GM19193 (cell line): ENCODE measurements around the gene CRTC3.

ENCODE experiments used
- POLR2A ChIP-seq: IDR thresholded peaks from 4 replicates; pipeline ENCODE4 v1.6.1; 2011; ENCODE audit not compliant: insufficient read depth, insufficient read length; ENCODE audit errors: extremely low read depth

Gene CRTC3

GRCh38 chr15:90619939-90620338 lies 90.2 kb downstream of the CRTC3 start:
- no peak for TF ChIP-seq POLR2A

- no peak for TF ChIP-seq POLR2A
Measured at GRCh38 chr15:90620379-90621067, 90.8 kb downstream of the CRTC3 start.

GRCh38 chr15:90623854-90624253 lies 94.1 kb downstream of the CRTC3 start:
- TF ChIP-seq POLR2A, result no peak

GRCh38 chr15:90624278-90624981 lies 94.7 kb downstream of the CRTC3 start:
- no peak for TF ChIP-seq POLR2A

GRCh38 chr15:90625037-90625436 lies 95.3 kb downstream of the CRTC3 start:
- no peak for TF ChIP-seq POLR2A

- no peak for TF ChIP-seq POLR2A
Measured at GRCh38 chr15:90629217-90629616, 99.5 kb downstream of the CRTC3 start.

GRCh38 chr15:90633360-90633759 lies 103.6 kb downstream of the CRTC3 start:
- TF ChIP-seq POLR2A, result no peak

- TF ChIP-seq POLR2A, result no peak
Measured at GRCh38 chr15:90637693-90638092, 108.0 kb downstream of the CRTC3 start.

GRCh38 chr15:90638201-90638691 lies 108.5 kb downstream of the CRTC3 start:
- no peak for TF ChIP-seq POLR2A

GRCh38 chr15:90638963-90639362 lies 109.2 kb downstream of the CRTC3 start:
- TF ChIP-seq POLR2A, result no peak

GRCh38 chr15:90640862-90641261 lies 111.1 kb downstream of the CRTC3 start:
- no peak for TF ChIP-seq POLR2A

GRCh38 chr15:90641581-90642463 lies 112.1 kb downstream of the CRTC3 start:
- TF ChIP-seq POLR2A, result no peak

GRCh38 chr15:90642464-90643300 lies 113.0 kb downstream of the CRTC3 start:
- no peak for TF ChIP-seq POLR2A

GRCh38 chr15:90643301-90643632 lies 113.5 kb downstream of the CRTC3 start:
- TF ChIP-seq POLR2A, result no peak
